Lower lobe of right lung (tissue), 2 donors: ENCODE measurements around the gene ERCC1. TPM values are rescaled to one million over a fixed set of nuclear protein-coding genes. Genes with fewer than 3 reads are reported as not detected.

ENCODE experiments used
- ATAC-seq, 2 donors: fragments of 200-7000 bp; cut with Tn5 transposase; one replicate each; pipeline ENCODE4 v1.9.1; 2020 to 2022; ENCODE audit warnings: mild to moderate bottlenecking in 2 of 2, moderate library complexity in 2 of 2
- DNase-seq: peaks from one replicate; pipeline ENCODE4 v3.0.0-alpha.2; 2020
- H3K27ac ChIP-seq: fragments of 200-600 bp; one replicate; pipeline ENCODE4 v1.8.0; 2022
- H3K27me3 ChIP-seq: fragments of 200-600 bp; one replicate; pipeline ENCODE4 v1.8.0; 2022; ENCODE audit warnings: low read depth
- H3K36me3 ChIP-seq: fragments of 200-600 bp; one replicate; pipeline ENCODE4 v1.8.0; 2022; ENCODE audit warnings: mild to moderate bottlenecking
- H3K4me1 ChIP-seq: fragments of 200-600 bp; one replicate; pipeline ENCODE4 v1.8.0; 2022
- H3K4me3 ChIP-seq: fragments of 200-600 bp; one replicate; pipeline ENCODE4 v1.8.0; 2022; ENCODE audit warnings: mild to moderate bottlenecking
- H3K9me3 ChIP-seq: fragments of 200-600 bp; one replicate; pipeline ENCODE4 v1.8.0; 2022
- intact Hi-C: fragments of 100-400 bp; cut with DNase I; formaldehyde crosslinking; loops from one replicate; pipeline ENCODE4 v1.11.0; 2022
- microRNA-seq: library from miRNA; unstranded; fragments of <30 nt; microRNA quantifications from one replicate; pipeline ENCODE4 v1.2.0, GENCODE V29; 2020; ENCODE audit warnings: borderline number of aligned reads
- total RNA-seq: library from RNA; stranded (reverse); fragmentation: NEBNext Ultra II Directional; extraction: Animal tissue kit (Norgen Biotek cat#: 25700); gene quantifications from one replicate; pipeline ENCODE4 v1.2.1, GENCODE V29; 2021
- TF ChIP-seq, protein P1 (sequence below): fragments of 200-600 bp; IDR thresholded peaks from one replicate; pipeline ENCODE4 v1.8.0; 2022; ENCODE audit warnings: antibody characterized with exemption, mild to moderate bottlenecking
- donor health status: DM: no; HTN: yes; CAD: no; lungs with severe emphysema.

Gene ERCC1
- total RNA-seq, 1 donor from 2014 or later: 41.6 TPM

DNA sequence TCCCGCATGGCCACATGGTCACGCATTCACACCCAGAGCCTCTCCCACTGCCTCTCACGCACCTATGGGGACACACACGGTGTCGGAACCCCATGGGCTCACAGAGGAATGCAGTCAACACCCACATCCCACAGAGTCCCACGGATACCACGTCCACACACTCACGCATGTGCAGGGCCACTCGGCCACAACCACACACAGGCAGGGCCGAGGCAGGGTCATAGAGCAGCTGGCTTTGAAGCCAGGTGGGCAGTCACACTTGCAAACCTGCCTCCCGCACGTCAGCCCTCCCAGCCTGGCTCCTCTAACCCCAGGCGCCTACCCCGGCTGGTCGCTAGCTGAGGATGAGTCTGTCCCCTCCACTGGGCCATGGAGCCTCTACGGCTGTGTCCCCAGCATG lies 61.4 kb downstream of the ERCC1 start:
- H3K27me3 ChIP-seq: no peaks in the 10 kb centered on the region
- TF ChIP-seq, protein P1, sequence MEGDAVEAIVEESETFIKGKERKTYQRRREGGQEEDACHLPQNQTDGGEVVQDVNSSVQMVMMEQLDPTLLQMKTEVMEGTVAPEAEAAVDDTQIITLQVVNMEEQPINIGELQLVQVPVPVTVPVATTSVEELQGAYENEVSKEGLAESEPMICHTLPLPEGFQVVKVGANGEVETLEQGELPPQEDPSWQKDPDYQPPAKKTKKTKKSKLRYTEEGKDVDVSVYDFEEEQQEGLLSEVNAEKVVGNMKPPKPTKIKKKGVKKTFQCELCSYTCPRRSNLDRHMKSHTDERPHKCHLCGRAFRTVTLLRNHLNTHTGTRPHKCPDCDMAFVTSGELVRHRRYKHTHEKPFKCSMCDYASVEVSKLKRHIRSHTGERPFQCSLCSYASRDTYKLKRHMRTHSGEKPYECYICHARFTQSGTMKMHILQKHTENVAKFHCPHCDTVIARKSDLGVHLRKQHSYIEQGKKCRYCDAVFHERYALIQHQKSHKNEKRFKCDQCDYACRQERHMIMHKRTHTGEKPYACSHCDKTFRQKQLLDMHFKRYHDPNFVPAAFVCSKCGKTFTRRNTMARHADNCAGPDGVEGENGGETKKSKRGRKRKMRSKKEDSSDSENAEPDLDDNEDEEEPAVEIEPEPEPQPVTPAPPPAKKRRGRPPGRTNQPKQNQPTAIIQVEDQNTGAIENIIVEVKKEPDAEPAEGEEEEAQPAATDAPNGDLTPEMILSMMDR: no peak
- no peaks in the 10 kb centered on the region for H3K4me1 ChIP-seq
- no peaks in the 10 kb centered on the region for H3K9me3 ChIP-seq
- H3K4me3 ChIP-seq: no peak overlapping the region
- no peak for ATAC-seq
- H3K36me3 ChIP-seq: peaks cover 9% of the 10 kb centered on the region
- no peak for DNase-seq
- H3K27ac ChIP-seq: no peak overlapping the region
- intact Hi-C loops: no loop called here

- H3K27me3 ChIP-seq: no peaks in the 10 kb centered on the region
- H3K36me3 ChIP-seq: peaks cover 14% of the 10 kb centered on the region
- no peak overlapping the region for H3K27ac ChIP-seq
- ATAC-seq (no peak), DNase-seq (no peak)
- H3K4me3 ChIP-seq: no peak overlapping the region
- H3K9me3 ChIP-seq: no peaks in the 10 kb centered on the region
- TF ChIP-seq, protein P1: no peak
- H3K4me1 ChIP-seq: no peaks in the 10 kb centered on the region
- intact Hi-C loops: no loop called here
These were observed 62.1 kb downstream of the ERCC1 start for GRCh38 chr19:45361608-45362007.

DNA sequence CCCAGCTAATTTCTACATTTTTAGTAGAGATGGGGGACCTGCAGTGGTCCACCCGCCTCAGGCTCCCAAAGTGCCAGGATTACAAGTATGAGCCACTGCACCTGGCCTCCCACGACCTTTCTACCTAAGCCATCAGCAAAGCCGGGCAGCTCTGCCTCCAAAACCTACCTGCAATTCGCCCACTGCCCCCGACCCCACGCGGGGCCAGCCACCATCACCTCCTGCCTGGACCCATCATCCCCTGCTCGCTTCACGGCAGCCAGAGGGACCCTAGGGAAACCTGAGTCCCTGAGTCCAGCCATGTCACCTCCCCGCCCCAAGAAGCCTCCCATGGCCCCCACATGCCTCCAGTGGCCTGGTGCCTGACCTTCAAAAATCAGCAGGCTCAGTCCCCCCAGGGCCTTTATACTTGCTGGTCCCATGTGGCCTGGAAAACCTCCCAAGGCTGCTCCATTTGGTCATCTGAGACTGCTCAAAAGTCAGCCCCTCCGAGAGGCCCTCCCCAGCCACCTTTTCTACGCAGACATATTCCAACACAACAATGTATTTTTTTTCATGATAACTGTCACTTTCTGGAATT lies 65.4 kb downstream of the ERCC1 start:
- no peak for DNase-seq
- intact Hi-C loops: no loop called here
- no peak overlapping the region for H3K4me3 ChIP-seq
- peaks cover 38% of the 10 kb centered on the region for H3K36me3 ChIP-seq
- no peaks in the 10 kb centered on the region for H3K9me3 ChIP-seq
- ATAC-seq: no peak
- H3K27ac ChIP-seq: no peak overlapping the region
- no peaks in the 10 kb centered on the region for H3K4me1 ChIP-seq
- TF ChIP-seq, protein P1: no peak
- H3K27me3 ChIP-seq: no peaks in the 10 kb centered on the region

DNA sequence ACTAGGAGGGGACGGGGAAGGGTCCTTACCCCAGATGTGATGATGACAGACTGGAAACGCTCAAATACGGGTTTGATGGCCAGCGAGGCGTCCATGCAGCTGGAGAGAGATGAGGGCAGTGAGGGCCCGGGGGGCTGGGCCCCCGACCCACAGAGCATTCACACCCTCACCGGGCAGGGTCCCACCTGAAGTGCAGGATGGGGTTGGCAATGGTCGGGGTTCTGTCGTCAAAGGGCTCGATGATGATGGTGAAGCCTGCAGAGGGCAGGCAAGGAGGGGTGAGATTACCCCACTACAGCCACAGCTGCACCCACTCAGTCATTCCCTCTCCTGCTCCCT lies 66.3 kb downstream of the ERCC1 start:
- DNase-seq (no peak), ATAC-seq (no peak)
- H3K4me1 ChIP-seq: no peaks in the 10 kb centered on the region
- no peaks in the 10 kb centered on the region for H3K27me3 ChIP-seq
- H3K9me3 ChIP-seq: no peaks in the 10 kb centered on the region
- TF ChIP-seq, protein P1: no peak
- no peak overlapping the region for H3K27ac ChIP-seq
- no peak overlapping the region for H3K4me3 ChIP-seq
- peaks cover 47% of the 10 kb centered on the region for H3K36me3 ChIP-seq
- intact Hi-C loops: no loop called here

Small RNA genes lying within 50 kb of the gene (microRNA-seq; reads per million reads assigned to microRNA genes)
- not detected for gene MIR6088

Other genes starting within 250 kb of the ERCC1 start
- gene TRAPPC6A, start 245.7 kb downstream of the ERCC1 start, total RNA-seq: 18.4 TPM
- gene BLOC1S3, start 245.1 kb downstream of the ERCC1 start, total RNA-seq: 15.9 TPM
- 3.6 TPM for gene EXOC3L2, start 178.5 kb downstream of the ERCC1 start, total RNA-seq
- gene MARK4, start 172.6 kb downstream of the ERCC1 start, total RNA-seq: 32.5 TPM
- gene CKM, start 101.0 kb downstream of the ERCC1 start, total RNA-seq: 0.24 TPM
- 1.4 TPM for gene KLC3, start 83.2 kb downstream of the ERCC1 start, total RNA-seq
- 14.0 TPM for gene ERCC2, start 53.3 kb downstream of the ERCC1 start, total RNA-seq
- gene PPP1R13L, start 18.8 kb downstream of the ERCC1 start, total RNA-seq: 43.8 TPM
- gene POLR1G, start 17.3 kb downstream of the ERCC1 start, total RNA-seq: 4.5 TPM
- gene FOSB, start 44.1 kb upstream of the ERCC1 start, total RNA-seq: 18.0 TPM
- gene RTN2, start 73.1 kb upstream of the ERCC1 start, total RNA-seq: 16.2 TPM
- gene PPM1N, start 74.5 kb upstream of the ERCC1 start, total RNA-seq: 1.8 TPM
- gene VASP, start 83.6 kb upstream of the ERCC1 start, total RNA-seq: 190 TPM
- gene OPA3, start 160.9 kb upstream of the ERCC1 start, total RNA-seq: 11.3 TPM
- gene GPR4, start 178.3 kb upstream of the ERCC1 start, total RNA-seq: 10.5 TPM
- gene EML2, start 215.5 kb upstream of the ERCC1 start, total RNA-seq: 51.4 TPM
- gene GIPR, start 244.3 kb upstream of the ERCC1 start, total RNA-seq: 7.5 TPM